Head of caudate nucleus (tissue), 42 donors: ENCODE data around the gene CSRNP3.

ENCODE experiments used
- DNase-seq, 42 donors: peaks; one replicate each; pipeline versions ENCODE4 v3.0.0 to v3.0.0-alpha.2; 2020 to 2021; ENCODE audit warnings: mixed read lengths in 7 of 42
- intact Hi-C: fragments of 100-400 bp; cut with DNase I; formaldehyde crosslinking; loops from one replicate; pipeline ENCODE4 v1.15.0; 2022

CSRNP3 gene

GRCh38 chr2:165692906-165693305 lies 223.4 kb downstream of the CSRNP3 start:
- intact Hi-C loops = loop anchor here (10.0 kb wide), 2 partner anchors 218 to 288 kb away; no protein-coding TSS in a partner anchor
- no peak for DNase-seq

GRCh38 chr2:165693838-165694237 lies 224.3 kb downstream of the CSRNP3 start:
- intact Hi-C loops = loop anchor here (10.0 kb wide), 2 partner anchors 219 to 289 kb away; no protein-coding TSS in a partner anchor
- no peak for DNase-seq

- DNase-seq = no peak
- intact Hi-C loops = loop anchor here (5.0 to 10.0 kb wide), 3 partner anchors 141 to 293 kb away; no protein-coding TSS in a partner anchor
Measured at GRCh38 chr2:165697748-165698443, 228.4 kb downstream of the CSRNP3 start.

- intact Hi-C loops = loop anchor here (5.0 to 10.0 kb wide), 3 partner anchors 141 to 294 kb away; no protein-coding TSS in a partner anchor
Measured at GRCh38 chr2:165698444-165698884, 229.0 kb downstream of the CSRNP3 start.

GRCh38 chr2:165699946-165700345 lies 230.4 kb downstream of the CSRNP3 start:
- DNase-seq = no peak
- intact Hi-C loops = loop anchor here (5.0 to 10.0 kb wide), 3 partner anchors 143 to 295 kb away; no protein-coding TSS in a partner anchor

More at GRCh38 chr2:165698444-165698884, 229.0 kb downstream of the CSRNP3 start:
- peak in 38 of 42 donors; percentile 12 to 75 (median 52) for DNase-seq

- intact Hi-C loops = no loop called here
- no peak for DNase-seq
Measured at GRCh38 chr2:165700531-165700930, 231.0 kb downstream of the CSRNP3 start.

GRCh38 chr2:165701147-165701546 lies 231.6 kb downstream of the CSRNP3 start:
- intact Hi-C loops = no loop called here
- DNase-seq = no peak

- DNase-seq = no peak
- intact Hi-C loops = no loop called here
Measured at GRCh38 chr2:165706960-165707487, 237.5 kb downstream of the CSRNP3 start.

- intact Hi-C loops = no loop called here
- DNase-seq = no peak
Measured at GRCh38 chr2:165716091-165716490, 246.6 kb downstream of the CSRNP3 start.

- intact Hi-C loops = no loop called here
- peak in 33 of 42 donors; percentile 9 to 73 (median 30) for DNase-seq
Measured at GRCh38 chr2:165718610-165719210, 249.2 kb downstream of the CSRNP3 start.

- intact Hi-C loops = no loop called here
- DNase-seq = no peak
Measured at GRCh38 chr2:165720511-165720910, 251.0 kb downstream of the CSRNP3 start.

- intact Hi-C loops = no loop called here
- DNase-seq = no peak
Measured at GRCh38 chr2:165725421-165725820, 255.9 kb downstream of the CSRNP3 start.
